Esophagus mucosa (tissue), 1 donor: ENCODE measurements around the gene FRK. TPM values are rescaled to one million over a fixed set of nuclear protein-coding genes. Genes with fewer than 3 reads are reported as not detected.

Experiments used
- ATAC-seq: fragments of 200-7000 bp; cut with Tn5 transposase; one replicate; pipeline ENCODE4 v1.9.1; 2020
- total RNA-seq: library from RNA; stranded (reverse); gene quantifications from one replicate; pipeline ENCODE4 v1.2.4, GENCODE V29; 2023
- donor health status: DM: yes; HTN: yes; CAD: no.

FRK gene
- total RNA-seq, 1 donor from 2014 or later, result 7.8 TPM

DNA sequence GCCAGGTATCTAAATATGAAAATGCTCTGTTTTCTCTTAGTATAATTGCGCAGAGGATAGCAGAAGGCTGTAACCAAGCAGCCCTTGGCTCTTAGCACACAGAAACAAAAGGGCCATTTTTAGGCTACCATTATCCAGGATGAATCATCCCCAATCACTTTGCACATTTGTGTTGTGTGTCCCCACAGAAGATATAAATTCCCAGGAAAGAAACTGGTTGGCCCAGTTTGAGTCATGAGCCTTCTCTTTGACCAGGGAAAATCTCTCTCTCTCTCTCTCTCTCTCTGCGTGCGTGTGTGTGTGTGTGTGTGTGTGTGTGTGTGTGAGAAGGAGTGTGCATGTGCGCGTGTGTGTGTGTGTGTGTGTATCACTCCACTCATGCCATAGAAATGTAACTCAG lies 178.5 kb downstream of the FRK start:
- ATAC-seq, result peak; percentile 96

Other genes with a start within 250 kb of the FRK start
- 42.4 TPM for gene NT5DC1, start 40.0 kb upstream of the FRK start, total RNA-seq
- not detected for gene COL10A1, start 65.2 kb upstream of the FRK start, total RNA-seq
- 6.7 TPM for gene TSPYL4, start 193.2 kb upstream of the FRK start, total RNA-seq
- gene TSPYL1, start 219.0 kb upstream of the FRK start, total RNA-seq, result 54.0 TPM